Keratinocyte (primary cell): ENCODE results near the gene GNS. TPM values are rescaled to one million over a fixed set of nuclear protein-coding genes. Genes with fewer than 3 reads are reported as not detected.
A peak's percentile ranks its signal among the peaks of the same experiment; 100 is the strongest.

ENCODE experiments used
- DNase-seq: peaks from one replicate; pipeline ENCODE4 v3.0.0-alpha.2; 2011; ENCODE audit warnings: low read depth, missing footprints, low spot score
- FAIRE-seq: peaks from 2 replicates; lab custom pipeline; 2011; peaks lifted over from hg19 to GRCh38; lab: Jason Lieb, UNC
- H2AFZ ChIP-seq: 2 replicates; pipeline ENCODE4 v1.6.0; 2012; ENCODE audit warnings: low read length, control low read depth, inconsistent platforms; ENCODE audit not compliant: control insufficient read depth
- H3K27ac ChIP-seq: 2 replicates; pipeline ENCODE4 v1.5.1; 2011; ENCODE audit warnings: low read length; ENCODE audit not compliant: control insufficient read depth, insufficient read depth
- H3K27me3 ChIP-seq: 3 replicates; pipeline ENCODE4 v1.6.0; 2011; ENCODE audit warnings: low read length; ENCODE audit not compliant: control insufficient read depth, insufficient read depth; ENCODE audit errors: extremely low read depth
- H3K36me3 ChIP-seq, 2 experiments: 2 replicates in 1 of 2; 3 replicates in 1 of 2; pipeline ENCODE4 v1.5.1; 2011; ENCODE audit warnings: low read length in 2 of 2, mild to moderate bottlenecking in 1 of 2; ENCODE audit not compliant: control insufficient read depth in 2 of 2, insufficient read depth in 2 of 2; ENCODE audit errors: extremely low read depth in 1 of 2
- H3K4me1 ChIP-seq: 3 replicates; pipeline ENCODE4 v1.5.1; 2011; ENCODE audit warnings: low read length; ENCODE audit not compliant: control insufficient read depth, insufficient read depth; ENCODE audit errors: extremely low read depth
- H3K4me2 ChIP-seq: 3 replicates; pipeline ENCODE4 v1.6.0; 2011; ENCODE audit warnings: low read depth, low read length; ENCODE audit not compliant: control insufficient read depth, insufficient read depth; ENCODE audit errors: extremely low read depth
- H3K4me3 ChIP-seq, 3 experiments: fragments of 200-600 bp in 1 of 3; sonication (generic) in 1 of 3; 2 replicates in 2 of 3; 3 replicates in 1 of 3; pipeline ENCODE4 v1.5.1; 2011 to 2016; ENCODE audit warnings: low read length in 3 of 3, mild to moderate bottlenecking in 3 of 3, control low read depth in 2 of 3, inconsistent platforms in 1 of 3, low read depth in 1 of 3, mixed read lengths in 1 of 3, mixed run types in 1 of 3, moderate library complexity in 1 of 3; ENCODE audit not compliant: control insufficient read depth in 2 of 3, insufficient read depth in 2 of 3; ENCODE audit errors: extremely low read depth in 1 of 3
- H3K79me2 ChIP-seq: 2 replicates; pipeline ENCODE4 v1.6.0; 2012; ENCODE audit warnings: low read length; ENCODE audit not compliant: control insufficient read depth, insufficient read depth
- H3K9ac ChIP-seq: 3 replicates; pipeline ENCODE4 v1.6.0; 2011; ENCODE audit warnings: low read length; ENCODE audit not compliant: control insufficient read depth, insufficient read depth; ENCODE audit errors: extremely low read depth
- H3K9me1 ChIP-seq: 3 replicates; pipeline ENCODE4 v1.6.0; 2011; ENCODE audit warnings: low read length; ENCODE audit not compliant: control insufficient read depth, insufficient read depth; ENCODE audit errors: extremely low read depth
- H3K9me3 ChIP-seq: 2 replicates; pipeline ENCODE4 v1.5.1; 2012; ENCODE audit warnings: low read depth, low read length; ENCODE audit not compliant: control insufficient read depth
- H4K20me1 ChIP-seq: 3 replicates; pipeline ENCODE4 v1.6.0; 2011; ENCODE audit warnings: low read length; ENCODE audit not compliant: control insufficient read depth, insufficient read depth; ENCODE audit errors: extremely low read depth
- CTCF ChIP-seq, 3 experiments: IDR thresholded peaks in 1 of 3; conservative IDR thresholded peaks in 1 of 3; optimal IDR thresholded peaks in 1 of 3; 2 replicates in 2 of 3; 3 replicates in 1 of 3; pipeline versions ENCODE3 to v1.5.1; 2011; ENCODE audit warnings: low read length in 3 of 3, mild to moderate bottlenecking in 3 of 3, moderate library complexity in 2 of 3, control low read depth in 1 of 3, inconsistent platforms in 1 of 3; ENCODE audit not compliant: insufficient read depth in 2 of 3; ENCODE audit errors: extremely low read depth in 1 of 3
- EZH2 ChIP-seq: IDR thresholded peaks from one replicate; pipeline ENCODE4 v1.6.1; 2012; ENCODE audit warnings: inconsistent platforms, mild to moderate bottlenecking, low read length, moderate library complexity
- dilution Hi-C: fragments of 300-500 bp; cut with MboI; formaldehyde crosslinking; loops from one replicate; pipeline ENCODE4 v1.7.0; 2020; ENCODE audit warnings: low sequenced_read_pairs; ENCODE audit not compliant: extremely low pct_ligation_motif_present
- polyA plus RNA-seq, 5 experiments: library from polyadenylated mRNA; depleted of rRNA in 3 of 5; stranded (reverse) in 3 of 5; stranded (forward) in 1 of 5; unstranded in 1 of 5; fragments of >200 nt; gene quantifications; 1 replicate in 1 of 5; 2 replicates in 3 of 5; 3 replicates in 1 of 5; pipeline versions ENCODE4 v1.2.1 to v1.2.3, GENCODE V29; 2011 to 2012; ENCODE audit warnings: missing spikeins in 2 of 5, low read depth in 1 of 5, low replicate concordance in 1 of 5

GNS gene
- polyA plus RNA-seq, 1 donor (not counting 4 experiments of a cell fraction or from before 2014, with no cell fraction given): 57.8 TPM

DNA sequence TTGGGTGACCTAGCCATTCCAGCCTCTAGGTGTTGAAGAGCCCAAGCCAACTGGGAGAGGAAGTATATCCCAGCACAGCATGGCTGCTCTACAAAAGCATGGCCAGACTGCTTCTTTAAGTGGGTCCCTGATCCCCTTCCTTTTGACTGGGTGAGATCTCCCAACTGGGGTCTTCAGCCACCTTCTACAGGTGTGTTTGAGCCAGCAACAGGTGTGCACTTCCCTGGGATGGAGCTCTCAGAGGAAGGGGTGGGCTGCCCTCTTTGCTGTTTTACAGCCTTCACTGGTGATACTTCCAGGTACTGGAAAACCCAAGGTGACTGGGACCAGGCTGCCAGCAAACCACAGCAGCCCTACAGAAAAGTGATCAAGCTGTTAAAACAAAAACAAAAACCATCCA lies 14.2 kb upstream of the GNS start:
- TF ChIP-seq CTCF (optimal IDR thresholded peaks at IDR 0.05 in 1 of 3, IDR thresholded peaks at IDR 0.05 in 1 of 3, conservative IDR thresholded peaks at IDR 0.05 in 1 of 3; ENCODE audit: extremely low read depth in 1 of 3, insufficient read depth in 2 of 3, low read length in 3 of 3): no peak
- TF ChIP-seq EZH2: no peak
- Histone ChIP-seq H3K4me3 (no peak overlapping the region), H3K9ac (no peak overlapping the region), H3K36me3 (no peaks in the 10 kb centered on the region), H3K27ac (no peak overlapping the region), H4K20me1 (no peaks in the 10 kb centered on the region), H3K27me3 (no peaks in the 10 kb centered on the region), H3K9me1 (no peaks in the 10 kb centered on the region), H3K4me2 (no peak overlapping the region), H2AFZ (no peak overlapping the region), H3K9me3 (peaks cover 3% of the 10 kb centered on the region), H3K4me1 (no peaks in the 10 kb centered on the region), H3K79me2 (no peaks in the 10 kb centered on the region)
- FAIRE-seq: no peak
- dilution Hi-C loops: no loop called here
- no peak for DNase-seq

DNA sequence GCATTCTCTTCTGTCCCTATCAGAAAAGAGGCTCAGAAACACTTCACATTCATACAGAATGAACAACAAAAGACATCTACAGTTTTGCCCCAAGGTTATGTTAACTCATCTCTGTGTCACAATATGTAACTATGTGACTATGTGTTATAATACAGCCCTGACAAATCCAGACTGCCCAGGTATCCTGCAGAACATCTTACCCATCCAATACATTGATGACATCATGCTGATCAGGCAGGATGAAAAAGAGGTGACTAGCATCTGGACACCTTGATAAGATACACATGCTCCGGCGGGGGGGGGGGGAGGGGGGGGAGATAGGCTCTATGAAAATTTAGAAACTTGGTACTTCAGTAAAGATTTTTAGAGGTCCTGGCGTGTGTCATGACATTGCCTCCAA lies 8.3 kb upstream of the GNS start:
- H3K9ac ChIP-seq: no peak overlapping the region
- peak; percentile 92 for DNase-seq
- H3K27ac ChIP-seq: peak overlapping the region; percentile 26
- peak; percentile 78 for FAIRE-seq
- H3K4me3 ChIP-seq: no peak overlapping the region
- H3K27me3 ChIP-seq: no peaks in the 10 kb centered on the region
- H3K36me3 ChIP-seq: no peaks in the 10 kb centered on the region
- no peaks in the 10 kb centered on the region for H3K9me1 ChIP-seq
- no peaks in the 10 kb centered on the region for H3K79me2 ChIP-seq
- H3K4me1 ChIP-seq: peaks cover 11% of the 10 kb centered on the region
- H3K4me2 ChIP-seq: peak overlapping the region; percentile 60
- dilution Hi-C loops: no loop called here
- H3K9me3 ChIP-seq: no peaks in the 10 kb centered on the region
- H2AFZ ChIP-seq: no peak overlapping the region
- no peak for TF ChIP-seq CTCF (optimal IDR thresholded peaks at IDR 0.05 in 1 of 3, IDR thresholded peaks at IDR 0.05 in 1 of 3, conservative IDR thresholded peaks at IDR 0.05 in 1 of 3; ENCODE audit: extremely low read depth in 1 of 3, insufficient read depth in 2 of 3, low read length in 3 of 3)
- TF ChIP-seq EZH2: no peak
- H4K20me1 ChIP-seq: no peaks in the 10 kb centered on the region
